ENCODE results near the gene CNTLN.

DNA sequence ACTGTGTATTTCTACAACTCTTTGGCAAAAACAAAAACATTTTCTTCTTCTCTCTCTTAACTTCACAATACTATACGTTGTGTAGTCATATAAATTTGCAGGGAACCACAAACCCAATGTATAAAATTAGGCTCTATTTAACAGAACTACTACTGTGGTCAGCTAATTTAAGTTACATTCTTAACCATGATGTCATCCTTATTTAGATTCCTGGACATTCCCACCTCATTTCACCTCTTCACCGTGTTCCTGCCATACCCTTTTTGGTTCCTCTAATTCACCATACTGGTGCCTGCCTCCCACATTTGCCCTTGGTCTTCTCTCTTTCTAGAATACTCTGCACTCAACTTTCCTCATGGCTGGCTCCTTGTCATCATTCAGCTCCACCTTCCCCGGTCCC is 368.4 kb downstream of the CNTLN start:
- TF ChIP-seq CTCF (conservative IDR thresholded peaks at IDR 0.05; ENCODE audit: low read depth in 2 of 2) (no peak), EZH2phosphoT487 (IDR thresholded peaks at IDR 0.05; ENCODE audit: unreplicated experiment) (no peak), EZH2 (IDR thresholded peaks at IDR 0.05; ENCODE audit: low read depth, unreplicated experiment) (no peak), POLR2AphosphoS5 (IDR thresholded peaks at IDR 0.05; ENCODE audit: low read depth) (no peak), NANOG (IDR thresholded peaks at IDR 0.05; ENCODE audit: borderline replicate concordance) (no peak), JUNB (IDR thresholded peaks at IDR 0.05; ENCODE audit: unreplicated experiment) (no peak), ETS1 (IDR thresholded peaks at IDR 0.05) (no peak), CREB1 (CRISPR knock-in tag; IDR thresholded peaks at IDR 0.05; ENCODE audit: low read depth) (no peak), STAT1 (IDR thresholded peaks at IDR 0.05; ENCODE audit: unreplicated experiment) (no peak), ZNF114 (CRISPR knock-in tag; IDR thresholded peaks at IDR 0.05) (no peak), ZNF331 (CRISPR knock-in tag; IDR thresholded peaks at IDR 0.05; ENCODE audit: low read depth) (no peak)
- TF ChIP-seq, protein P1, sequence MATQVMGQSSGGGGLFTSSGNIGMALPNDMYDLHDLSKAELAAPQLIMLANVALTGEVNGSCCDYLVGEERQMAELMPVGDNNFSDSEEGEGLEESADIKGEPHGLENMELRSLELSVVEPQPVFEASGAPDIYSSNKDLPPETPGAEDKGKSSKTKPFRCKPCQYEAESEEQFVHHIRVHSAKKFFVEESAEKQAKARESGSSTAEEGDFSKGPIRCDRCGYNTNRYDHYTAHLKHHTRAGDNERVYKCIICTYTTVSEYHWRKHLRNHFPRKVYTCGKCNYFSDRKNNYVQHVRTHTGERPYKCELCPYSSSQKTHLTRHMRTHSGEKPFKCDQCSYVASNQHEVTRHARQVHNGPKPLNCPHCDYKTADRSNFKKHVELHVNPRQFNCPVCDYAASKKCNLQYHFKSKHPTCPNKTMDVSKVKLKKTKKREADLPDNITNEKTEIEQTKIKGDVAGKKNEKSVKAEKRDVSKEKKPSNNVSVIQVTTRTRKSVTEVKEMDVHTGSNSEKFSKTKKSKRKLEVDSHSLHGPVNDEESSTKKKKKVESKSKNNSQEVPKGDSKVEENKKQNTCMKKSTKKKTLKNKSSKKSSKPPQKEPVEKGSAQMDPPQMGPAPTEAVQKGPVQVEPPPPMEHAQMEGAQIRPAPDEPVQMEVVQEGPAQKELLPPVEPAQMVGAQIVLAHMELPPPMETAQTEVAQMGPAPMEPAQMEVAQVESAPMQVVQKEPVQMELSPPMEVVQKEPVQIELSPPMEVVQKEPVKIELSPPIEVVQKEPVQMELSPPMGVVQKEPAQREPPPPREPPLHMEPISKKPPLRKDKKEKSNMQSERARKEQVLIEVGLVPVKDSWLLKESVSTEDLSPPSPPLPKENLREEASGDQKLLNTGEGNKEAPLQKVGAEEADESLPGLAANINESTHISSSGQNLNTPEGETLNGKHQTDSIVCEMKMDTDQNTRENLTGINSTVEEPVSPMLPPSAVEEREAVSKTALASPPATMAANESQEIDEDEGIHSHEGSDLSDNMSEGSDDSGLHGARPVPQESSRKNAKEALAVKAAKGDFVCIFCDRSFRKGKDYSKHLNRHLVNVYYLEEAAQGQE (IDR thresholded peaks at IDR 0.05; ENCODE audit: unreplicated experiment), result no peak
- TF ChIP-seq, protein P2, sequence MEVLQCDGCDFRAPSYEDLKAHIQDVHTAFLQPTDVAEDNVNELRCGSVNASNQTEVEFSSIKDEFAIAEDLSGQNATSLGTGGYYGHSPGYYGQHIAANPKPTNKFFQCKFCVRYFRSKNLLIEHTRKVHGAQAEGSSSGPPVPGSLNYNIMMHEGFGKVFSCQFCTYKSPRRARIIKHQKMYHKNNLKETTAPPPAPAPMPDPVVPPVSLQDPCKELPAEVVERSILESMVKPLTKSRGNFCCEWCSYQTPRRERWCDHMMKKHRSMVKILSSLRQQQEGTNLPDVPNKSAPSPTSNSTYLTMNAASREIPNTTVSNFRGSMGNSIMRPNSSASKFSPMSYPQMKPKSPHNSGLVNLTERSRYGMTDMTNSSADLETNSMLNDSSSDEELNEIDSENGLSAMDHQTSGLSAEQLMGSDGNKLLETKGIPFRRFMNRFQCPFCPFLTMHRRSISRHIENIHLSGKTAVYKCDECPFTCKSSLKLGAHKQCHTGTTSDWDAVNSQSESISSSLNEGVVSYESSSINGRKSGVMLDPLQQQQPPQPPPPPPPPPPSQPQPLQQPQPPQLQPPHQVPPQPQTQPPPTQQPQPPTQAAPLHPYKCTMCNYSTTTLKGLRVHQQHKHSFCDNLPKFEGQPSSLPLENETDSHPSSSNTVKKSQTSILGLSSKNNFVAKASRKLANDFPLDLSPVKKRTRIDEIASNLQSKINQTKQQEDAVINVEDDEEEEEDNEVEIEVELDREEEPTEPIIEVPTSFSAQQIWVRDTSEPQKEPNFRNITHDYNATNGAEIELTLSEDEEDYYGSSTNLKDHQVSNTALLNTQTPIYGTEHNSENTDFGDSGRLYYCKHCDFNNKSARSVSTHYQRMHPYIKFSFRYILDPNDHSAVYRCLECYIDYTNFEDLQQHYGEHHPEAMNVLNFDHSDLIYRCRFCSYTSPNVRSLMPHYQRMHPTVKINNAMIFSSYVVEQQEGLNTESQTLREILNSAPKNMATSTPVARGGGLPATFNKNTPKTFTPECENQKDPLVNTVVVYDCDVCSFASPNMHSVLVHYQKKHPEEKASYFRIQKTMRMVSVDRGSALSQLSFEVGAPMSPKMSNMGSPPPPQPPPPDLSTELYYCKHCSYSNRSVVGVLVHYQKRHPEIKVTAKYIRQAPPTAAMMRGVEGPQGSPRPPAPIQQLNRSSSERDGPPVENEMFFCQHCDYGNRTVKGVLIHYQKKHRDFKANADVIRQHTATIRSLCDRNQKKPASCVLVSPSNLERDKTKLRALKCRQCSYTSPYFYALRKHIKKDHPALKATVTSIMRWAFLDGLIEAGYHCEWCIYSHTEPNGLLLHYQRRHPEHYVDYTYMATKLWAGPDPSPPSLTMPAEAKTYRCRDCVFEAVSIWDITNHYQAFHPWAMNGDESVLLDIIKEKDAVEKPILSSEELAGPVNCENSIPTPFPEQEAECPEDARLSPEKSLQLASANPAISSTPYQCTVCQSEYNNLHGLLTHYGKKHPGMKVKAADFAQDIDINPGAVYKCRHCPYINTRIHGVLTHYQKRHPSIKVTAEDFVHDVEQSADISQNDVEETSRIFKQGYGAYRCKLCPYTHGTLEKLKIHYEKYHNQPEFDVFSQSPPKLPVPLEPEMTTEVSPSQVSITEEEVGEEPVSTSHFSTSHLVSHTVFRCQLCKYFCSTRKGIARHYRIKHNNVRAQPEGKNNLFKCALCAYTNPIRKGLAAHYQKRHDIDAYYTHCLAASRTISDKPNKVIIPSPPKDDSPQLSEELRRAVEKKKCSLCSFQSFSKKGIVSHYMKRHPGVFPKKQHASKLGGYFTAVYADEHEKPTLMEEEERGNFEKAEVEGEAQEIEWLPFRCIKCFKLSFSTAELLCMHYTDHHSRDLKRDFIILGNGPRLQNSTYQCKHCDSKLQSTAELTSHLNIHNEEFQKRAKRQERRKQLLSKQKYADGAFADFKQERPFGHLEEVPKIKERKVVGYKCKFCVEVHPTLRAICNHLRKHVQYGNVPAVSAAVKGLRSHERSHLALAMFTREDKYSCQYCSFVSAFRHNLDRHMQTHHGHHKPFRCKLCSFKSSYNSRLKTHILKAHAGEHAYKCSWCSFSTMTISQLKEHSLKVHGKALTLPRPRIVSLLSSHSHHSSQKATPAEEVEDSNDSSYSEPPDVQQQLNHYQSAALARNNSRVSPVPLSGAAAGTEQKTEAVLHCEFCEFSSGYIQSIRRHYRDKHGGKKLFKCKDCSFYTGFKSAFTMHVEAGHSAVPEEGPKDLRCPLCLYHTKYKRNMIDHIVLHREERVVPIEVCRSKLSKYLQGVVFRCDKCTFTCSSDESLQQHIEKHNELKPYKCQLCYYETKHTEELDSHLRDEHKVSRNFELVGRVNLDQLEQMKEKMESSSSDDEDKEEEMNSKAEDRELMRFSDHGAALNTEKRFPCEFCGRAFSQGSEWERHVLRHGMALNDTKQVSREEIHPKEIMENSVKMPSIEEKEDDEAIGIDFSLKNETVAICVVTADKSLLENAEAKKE (CRISPR knock-in tag; IDR thresholded peaks at IDR 0.05), result no peak
